HG02610 (cell line): ENCODE data around the gene WDR91.

Source experiments
- ATAC-seq: cut with Tn5 transposase; IDR thresholded peaks from one replicate; pipeline ENCODE4 v1.9.1; 2021; ENCODE audit warnings: mild to moderate bottlenecking, moderate library complexity; ENCODE audit not compliant: unreplicated experiment

WDR91 gene

DNA sequence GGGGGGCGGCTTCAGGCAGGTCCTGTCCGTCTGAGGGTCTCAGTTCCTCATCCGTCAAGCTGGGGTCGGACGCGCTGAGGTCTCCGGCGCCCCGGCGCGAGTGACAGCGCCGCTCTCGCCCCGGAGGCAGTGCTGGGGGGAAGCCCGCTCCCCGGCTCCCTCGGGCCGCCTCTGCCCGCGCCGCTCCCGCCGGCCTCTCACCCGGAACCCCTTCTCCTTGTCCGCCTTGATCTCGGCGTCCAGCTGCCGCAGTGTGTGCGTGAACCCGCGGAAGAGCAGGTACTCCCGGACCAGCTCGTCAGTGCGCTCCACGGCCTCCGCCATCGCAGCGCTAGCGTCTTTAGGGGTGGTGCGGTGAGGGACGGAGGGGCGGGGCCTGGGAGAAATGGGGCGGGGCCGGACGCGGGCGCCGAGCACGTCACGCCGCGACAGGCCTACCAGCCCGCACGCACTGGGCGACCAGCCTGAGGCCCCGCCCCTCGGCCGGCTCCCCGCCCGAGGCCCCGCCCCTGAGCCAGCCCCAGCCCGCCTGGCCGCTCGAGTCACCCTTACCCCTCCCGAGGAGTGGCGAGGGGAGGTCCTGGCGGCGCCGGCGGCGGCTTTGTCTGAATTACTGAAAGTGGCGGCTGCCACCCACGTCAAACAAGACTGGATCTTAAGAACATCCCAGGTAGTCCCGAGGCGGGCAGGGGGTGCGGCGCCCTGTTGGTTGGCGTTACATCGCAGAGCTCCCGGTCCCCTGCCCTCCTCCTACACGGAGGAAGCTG is at the start of gene WDR91:
WDR91 (minus strand) TSS at position 348 of the 767 bp plus-strand sequence; CDS start at position 324, 24 bp downstream.
- ATAC-seq: peak; percentile 80

GRCh38 chr7:135260470-135260869 is 49.1 kb upstream of the WDR91 start:
- ATAC-seq: no peak

DNA sequence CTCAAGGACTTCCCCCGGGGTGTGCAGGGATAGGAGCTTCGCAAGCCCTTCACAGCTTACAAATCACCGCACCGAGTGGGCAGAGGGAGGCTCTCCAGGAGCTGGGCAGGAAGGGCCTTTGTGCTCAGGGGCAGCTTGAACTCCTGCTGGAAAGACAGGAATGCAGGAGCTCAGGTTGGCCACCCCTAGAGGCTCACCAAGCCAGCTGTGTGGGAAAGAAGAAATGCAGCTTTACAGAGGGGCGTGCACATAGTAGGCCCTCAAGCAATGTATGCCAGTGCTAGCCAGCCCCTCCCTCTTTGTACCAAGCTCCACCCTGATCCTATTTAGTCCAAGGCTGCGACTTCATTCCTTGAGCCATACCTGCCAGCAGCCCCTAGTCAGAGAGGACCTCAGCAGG is 48.4 kb upstream of the WDR91 start:
- no peak for ATAC-seq

DNA sequence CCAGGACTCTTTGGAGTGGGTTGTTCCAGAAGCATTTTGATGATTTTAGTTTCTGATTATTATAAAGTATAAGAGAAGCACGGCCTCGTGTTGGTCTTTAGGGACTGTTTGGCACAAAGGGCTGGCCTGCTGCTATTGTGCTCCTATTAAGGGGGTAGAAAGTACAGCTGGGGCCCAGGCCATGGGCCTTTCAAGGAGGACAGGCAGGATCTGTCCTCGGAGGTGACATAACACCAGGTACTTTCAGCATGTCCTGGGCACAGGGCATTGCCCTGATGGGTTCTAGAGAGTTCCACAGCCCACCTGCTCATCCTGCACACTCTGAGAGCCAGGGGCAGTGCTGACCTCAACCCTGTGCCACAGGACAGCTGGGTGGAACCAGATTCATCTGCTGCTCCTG is 47.3 kb upstream of the WDR91 start:
- ATAC-seq: no peak

DNA sequence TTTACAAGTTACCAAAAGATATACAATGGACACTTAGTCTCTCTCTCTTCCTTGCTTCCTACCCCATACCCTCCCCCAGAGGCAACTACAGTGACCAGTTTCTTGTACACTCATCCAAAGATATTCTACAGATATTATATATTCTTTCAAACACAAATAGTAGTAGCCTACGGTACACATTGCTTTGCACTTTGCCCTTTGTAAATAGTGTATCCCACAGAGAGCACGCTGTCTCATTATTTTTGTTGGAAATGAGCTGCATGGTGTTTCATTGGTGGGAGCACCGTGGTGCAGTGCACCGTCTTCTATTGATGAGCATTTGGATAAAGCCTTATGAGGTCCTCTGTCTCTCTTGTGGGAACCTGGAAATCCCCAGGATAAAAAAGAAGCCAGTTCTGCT is 46.5 kb upstream of the WDR91 start:
- ATAC-seq: no peak

GRCh38 chr7:135253851-135254771 is 42.8 kb upstream of the WDR91 start:
- ATAC-seq: peak; percentile 35

DNA sequence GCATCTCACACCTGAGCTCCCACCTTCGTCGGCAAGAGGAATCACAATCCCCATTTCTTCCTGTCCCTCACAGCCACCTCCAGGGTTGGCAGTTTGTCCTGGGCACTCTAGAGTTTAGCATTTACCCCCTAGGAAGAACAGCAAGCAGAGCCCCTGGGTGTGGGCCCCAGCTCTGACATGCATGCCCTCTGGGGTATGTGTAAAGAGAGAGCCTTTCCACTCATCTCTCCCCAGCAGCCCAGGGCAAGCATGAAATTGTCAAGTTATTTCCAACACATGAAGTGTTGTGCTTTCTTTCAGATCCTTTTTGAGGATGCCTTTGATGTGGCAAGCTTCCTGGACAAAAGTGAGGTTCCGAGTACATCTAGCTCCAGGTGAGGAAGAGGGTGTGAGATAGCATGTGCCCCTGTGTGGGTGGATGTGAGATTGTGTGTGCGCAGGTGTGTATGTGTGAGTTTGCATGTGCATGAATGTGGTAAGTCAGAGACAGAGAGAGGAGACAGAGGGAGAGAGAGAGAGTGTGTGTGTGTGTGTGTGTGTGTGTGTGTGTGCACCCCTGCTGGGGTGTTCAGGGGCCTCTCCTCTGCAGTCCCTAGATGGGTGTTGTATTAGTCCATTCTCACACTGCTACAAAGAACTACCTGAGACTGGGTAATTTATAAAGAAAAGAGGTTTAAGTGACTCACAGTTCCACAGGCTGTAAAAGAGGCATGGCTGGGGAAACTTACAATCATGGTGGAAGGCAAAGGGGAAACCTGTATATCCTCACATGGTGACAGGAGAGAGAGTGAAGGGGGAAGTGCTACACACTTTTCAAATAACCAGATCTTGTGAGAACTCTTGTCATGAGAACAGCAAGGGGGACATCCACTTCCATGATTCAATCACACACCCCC is 40.4 kb upstream of the WDR91 start:
- ATAC-seq: peak; percentile 44

DNA sequence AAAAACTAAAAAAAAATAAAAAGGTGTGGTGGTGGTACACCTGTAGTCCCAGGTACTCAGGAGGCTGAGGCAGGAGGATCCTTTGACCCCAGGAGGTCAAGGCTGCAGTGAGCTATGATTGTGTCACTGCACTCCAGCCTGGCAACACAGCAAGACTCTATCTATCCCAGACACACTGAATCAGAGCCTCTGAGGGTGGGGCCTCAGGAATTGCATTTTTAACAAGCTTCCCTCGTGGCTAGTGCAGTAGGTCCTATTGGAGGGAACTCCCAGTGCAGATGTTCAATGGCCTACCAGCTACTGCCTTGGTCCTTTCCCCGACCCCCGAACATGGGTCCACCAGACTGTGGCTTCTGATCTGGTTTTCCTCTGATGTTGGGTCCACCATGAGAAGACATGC is 37.2 kb upstream of the WDR91 start:
- no peak for ATAC-seq

DNA sequence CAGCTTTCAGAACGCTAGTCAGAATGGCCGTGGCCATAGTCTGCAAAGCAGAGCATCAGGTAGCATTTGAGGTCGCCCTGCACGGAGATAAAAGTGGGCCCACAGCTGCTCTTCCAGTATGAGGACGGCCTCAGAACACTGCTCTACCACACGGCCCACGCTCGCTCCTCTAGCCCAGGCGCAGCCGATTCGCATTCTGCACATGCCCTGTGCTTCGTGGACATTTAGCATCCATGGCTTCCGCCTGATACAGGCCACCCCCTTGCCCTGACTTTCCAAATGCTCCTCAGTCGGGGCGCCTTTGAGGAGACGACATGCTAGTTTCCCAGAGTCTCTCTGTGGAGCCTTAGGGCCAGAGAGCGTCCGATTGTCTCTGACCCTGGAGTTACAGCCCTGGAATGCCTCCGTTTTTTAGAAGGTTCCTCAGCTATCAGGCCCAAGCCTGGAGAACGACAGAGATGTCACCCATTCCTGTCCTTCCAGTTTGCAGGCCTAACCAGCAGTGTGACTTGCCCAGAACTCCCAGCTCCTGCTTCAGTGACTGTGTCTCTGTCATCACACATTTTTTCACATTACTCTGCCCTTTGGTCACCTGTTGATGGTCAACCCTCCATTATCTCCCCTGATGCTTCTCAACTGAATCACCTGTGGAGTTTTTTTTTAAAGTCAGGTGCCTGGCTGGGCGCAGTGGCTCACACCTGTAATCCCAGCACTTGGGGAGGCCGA is 36.6 kb upstream of the WDR91 start:
- no peak for ATAC-seq

GRCh38 chr7:135246191-135246825 is 35.0 kb upstream of the WDR91 start:
- no peak for ATAC-seq

- ATAC-seq: no peak
These were observed 34.2 kb upstream of the WDR91 start for GRCh38 chr7:135245226-135246190.

GRCh38 chr7:135242096-135242684 is 30.9 kb upstream of the WDR91 start:
- no peak for ATAC-seq

DNA sequence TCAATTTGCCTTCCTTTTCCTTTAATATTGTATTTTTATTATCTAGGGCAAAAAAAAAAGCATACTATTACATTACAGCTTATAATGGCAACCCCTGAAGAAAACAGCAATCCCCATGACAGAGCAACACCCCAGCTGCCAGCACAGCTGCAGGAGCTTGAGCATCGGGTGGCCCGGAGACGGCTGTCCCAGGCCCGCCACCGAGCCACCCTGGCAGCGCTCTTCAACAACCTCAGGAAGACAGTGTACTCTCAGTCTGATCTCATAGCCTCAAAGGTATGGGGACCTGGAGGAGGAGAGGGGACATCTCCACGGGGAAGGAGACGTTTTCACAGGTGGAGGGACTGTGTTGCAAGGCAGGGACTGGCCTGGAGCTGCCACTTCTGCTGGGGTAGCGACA is 29.1 kb upstream of the WDR91 start:
- no peak for ATAC-seq

- ATAC-seq: no peak
These were observed 27.9 kb upstream of the WDR91 start for GRCh38 chr7:135239263-135239662.

DNA sequence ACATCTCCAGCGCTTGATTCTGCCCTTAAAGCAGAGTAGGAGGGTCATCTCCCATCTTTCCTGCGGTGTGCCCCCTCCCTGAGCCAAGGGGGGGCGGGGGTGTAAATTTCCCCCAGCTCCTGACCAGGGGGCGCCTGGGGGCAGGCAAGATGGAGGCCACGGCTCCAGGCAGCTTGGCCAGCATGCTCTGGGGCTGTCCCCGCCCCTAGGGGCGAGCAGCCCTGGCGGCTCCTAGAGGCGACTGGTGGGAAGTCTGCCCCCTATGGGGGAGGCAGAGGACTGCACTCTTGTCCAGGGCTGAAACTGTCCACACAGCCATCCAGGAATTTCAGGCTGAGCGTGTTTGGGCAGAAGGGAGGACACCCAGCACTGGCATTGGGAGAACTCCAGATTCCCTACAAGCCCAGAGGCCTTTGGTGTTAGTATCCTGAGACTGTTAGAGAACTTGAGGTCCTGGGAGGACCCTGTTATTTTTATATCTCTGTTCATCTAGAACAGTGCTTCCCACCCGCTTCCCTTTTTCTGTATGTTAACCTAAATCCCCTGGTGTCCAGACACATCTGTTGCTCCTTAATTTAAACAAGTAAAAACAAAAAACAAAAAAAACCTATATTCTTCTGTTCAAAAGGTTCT is 26.9 kb upstream of the WDR91 start:
- no peak for ATAC-seq

DNA sequence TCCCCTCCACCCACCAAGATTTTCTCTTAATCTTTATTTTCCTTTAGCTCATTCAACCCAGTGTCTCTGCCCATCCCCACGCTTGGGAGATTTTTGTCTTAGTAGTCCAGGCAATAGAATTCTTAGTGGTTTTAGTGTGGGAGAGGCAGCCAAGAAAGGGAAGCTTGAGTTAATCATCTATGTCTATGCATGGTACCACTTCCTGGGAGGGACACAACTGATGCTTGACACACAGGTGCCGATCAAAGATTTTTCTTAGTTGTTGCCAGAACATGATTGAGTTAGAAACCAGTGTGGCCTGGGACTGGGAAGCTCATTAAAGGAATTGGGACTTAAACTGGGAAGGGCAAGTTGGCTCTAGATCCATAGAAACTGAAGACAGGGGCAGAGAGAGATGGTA is 25.4 kb upstream of the WDR91 start:
- ATAC-seq: peak; percentile 83

GRCh38 chr7:135235841-135236240 is 24.5 kb upstream of the WDR91 start:
- ATAC-seq: no peak

- no peak for ATAC-seq
These were observed 23.4 kb upstream of the WDR91 start for GRCh38 chr7:135234727-135235126.
